Effector memory CD4-positive, alpha-beta T cell (primary cell): Measurements from ENCODE around the gene DDX46.
A peak's percentile ranks its signal among the peaks of the same experiment; 100 is the strongest.
"Not testable (repeated sequence)": the region's sequence is repeated elsewhere in the genome, so short reads cannot be mapped to it uniquely, and the experiment has no call there.

Experiments
- DNase-seq, 3 donors: peaks; one replicate each; pipeline ENCODE4 v3.0.0-alpha.2; 2020
- H3K27ac ChIP-seq: 2 replicates; pipeline ENCODE4 v1.7.0; 2013; ENCODE audit warnings: mild to moderate bottlenecking, low read length, moderate library complexity; ENCODE audit not compliant: insufficient read depth, poor library complexity, severe bottlenecking
- H3K27me3 ChIP-seq: replicated peaks from 2 replicates; pipeline ENCODE4 v1.7.0; 2013; ENCODE audit warnings: mild to moderate bottlenecking, low read length; ENCODE audit not compliant: insufficient read depth, control insufficient read depth, poor library complexity, severe bottlenecking
- H3K36me3 ChIP-seq: 2 replicates; pipeline ENCODE4 v1.7.0; 2013; ENCODE audit warnings: mild to moderate bottlenecking, low read length, moderate library complexity; ENCODE audit not compliant: control insufficient read depth, insufficient read depth
- H3K4me1 ChIP-seq: 2 replicates; pipeline ENCODE4 v1.7.0; 2013; ENCODE audit warnings: low read length, mild to moderate bottlenecking; ENCODE audit not compliant: control insufficient read depth, insufficient read depth, poor library complexity, severe bottlenecking
- H3K4me3 ChIP-seq: 2 replicates; pipeline ENCODE4 v1.7.0; 2013; ENCODE audit warnings: low read length, low read depth, mild to moderate bottlenecking; ENCODE audit not compliant: insufficient read depth, poor library complexity, severe bottlenecking
- H3K9me3 ChIP-seq: 2 replicates; pipeline ENCODE4 v1.7.0; 2013; ENCODE audit warnings: mild to moderate bottlenecking, low read length, moderate library complexity; ENCODE audit not compliant: control insufficient read depth
- total RNA-seq, 3 donors: gene quantifications; one replicate each; lab custom pipeline; 2026; lab: John Stamatoyannopoulos, UW

DDX46 gene
- total RNA-seq = 84.4 to 107 (median 106) reads per million in 3 donors

- peaks cover 6% of the 10 kb centered on the region for H3K4me1 ChIP-seq
Observed at GRCh38 chr5:134758504-134759341, at the start of gene DDX46. DDX46 (plus strand) TSS chr5:134758779; CDS start chr5:134758939, 160 bp downstream.

GRCh38 chr5:134714120-134714519 is 44.5 kb upstream of the DDX46 start:
- no peaks in the 10 kb centered on the region for H3K4me1 ChIP-seq
- H3K27me3 ChIP-seq = no peaks in the 10 kb centered on the region
- no peaks in the 10 kb centered on the region for H3K9me3 ChIP-seq
- DNase-seq = no peak
- no peak overlapping the region for H3K27ac ChIP-seq
- H3K4me3 ChIP-seq = no peak overlapping the region
- peaks cover 24% of the 10 kb centered on the region for H3K36me3 ChIP-seq

More at GRCh38 chr5:134758504-134759341, at the start of gene DDX46:
- Histone ChIP-seq H3K9me3 (no peaks in the 10 kb centered on the region), H3K36me3 (peaks cover under 1% of the 10 kb centered on the region), H3K4me3 (peak within 1 kb of the TSS; percentile 99), H3K27me3 (no peaks in the 10 kb centered on the region), H3K27ac (peak within 1 kb of the TSS; percentile 81)
- peak; percentile 82 to 89 (median 88) for DNase-seq

GRCh38 chr5:134714541-134714940 is 44.0 kb upstream of the DDX46 start:
- Histone ChIP-seq H3K27me3 (no peaks in the 10 kb centered on the region), H3K4me3 (no peak overlapping the region), H3K36me3 (peaks cover 24% of the 10 kb centered on the region), H3K9me3 (no peaks in the 10 kb centered on the region), H3K27ac (no peak overlapping the region), H3K4me1 (no peaks in the 10 kb centered on the region)
- DNase-seq = no peak

- not testable (repeated sequence) for H3K27ac ChIP-seq, H3K4me1 ChIP-seq, H3K9me3 ChIP-seq, H3K27me3 ChIP-seq, DNase-seq, H3K4me3 ChIP-seq
- peaks cover 19% of the 10 kb centered on the region for H3K36me3 ChIP-seq
Observed at GRCh38 chr5:134715466-134715865, 43.1 kb upstream of the DDX46 start.

- Histone ChIP-seq H3K36me3 (peaks cover 34% of the 10 kb centered on the region), H3K27me3 (no peaks in the 10 kb centered on the region), H3K9me3 (no peaks in the 10 kb centered on the region), H3K4me1 (no peaks in the 10 kb centered on the region), H3K4me3 (no peak overlapping the region), H3K27ac (no peak overlapping the region)
- no peak for DNase-seq
Observed at GRCh38 chr5:134724872-134725271, 33.7 kb upstream of the DDX46 start.

GRCh38 chr5:134732819-134733218 is 25.8 kb upstream of the DDX46 start:
- H3K27ac ChIP-seq = no peak overlapping the region
- no peaks in the 10 kb centered on the region for H3K4me1 ChIP-seq
- no peak overlapping the region for H3K4me3 ChIP-seq
- H3K9me3 ChIP-seq = no peaks in the 10 kb centered on the region
- DNase-seq = no peak
- H3K36me3 ChIP-seq = no peaks in the 10 kb centered on the region
- H3K27me3 ChIP-seq = no peaks in the 10 kb centered on the region

GRCh38 chr5:134735243-134735642 is 23.3 kb upstream of the DDX46 start:
- Histone ChIP-seq H3K27ac (no peak overlapping the region), H3K27me3 (no peaks in the 10 kb centered on the region), H3K4me3 (no peak overlapping the region), H3K36me3 (no peaks in the 10 kb centered on the region), H3K4me1 (peaks cover 3% of the 10 kb centered on the region), H3K9me3 (no peaks in the 10 kb centered on the region)
- no peak for DNase-seq

GRCh38 chr5:134736173-134736812 is 22.3 kb upstream of the DDX46 start:
- H3K4me3 ChIP-seq = no peak overlapping the region
- H3K27ac ChIP-seq = no peak overlapping the region
- peaks cover 4% of the 10 kb centered on the region for H3K36me3 ChIP-seq
- no peak for DNase-seq
- H3K27me3 ChIP-seq = no peaks in the 10 kb centered on the region
- peaks cover 3% of the 10 kb centered on the region for H3K4me1 ChIP-seq
- no peaks in the 10 kb centered on the region for H3K9me3 ChIP-seq

- peaks cover 3% of the 10 kb centered on the region for H3K4me1 ChIP-seq
- peak; percentile 90 to 96 (median 94) for DNase-seq
- no peaks in the 10 kb centered on the region for H3K9me3 ChIP-seq
- no peaks in the 10 kb centered on the region for H3K27me3 ChIP-seq
- H3K27ac ChIP-seq = peak within 1 kb of the TSS; percentile 93
- H3K36me3 ChIP-seq = peaks cover 9% of the 10 kb centered on the region
- H3K4me3 ChIP-seq = peak within 1 kb of the TSS; percentile 76
Observed at GRCh38 chr5:134738133-134738962, 20.2 kb upstream of the DDX46 start, which contains the start of gene CAMLG. CAMLG (plus strand) TSS chr5:134738548; CDS start chr5:134738621, 73 bp downstream.
